SU-DHL-6 (cell line): Measurements from ENCODE around the gene CNN2.

Experiments used
- H2AFZ ChIP-seq: fragments of 200-600 bp; sonication (generic); 2 replicates; pipeline ENCODE4 v1.6.1; 2014; ENCODE audit warnings: low read depth, mild to moderate bottlenecking, moderate library complexity, mixed read lengths, antibody characterized with exemption, low read length; ENCODE audit not compliant: severe bottlenecking
- H3F3A ChIP-seq: fragments of 200-600 bp; shearing (Covaris generic); 2 replicates; pipeline ENCODE4 v1.6.0; 2016; ENCODE audit warnings: antibody characterized with exemption, mild to moderate bottlenecking; ENCODE audit not compliant: insufficient read depth
- H3K27ac ChIP-seq: fragments of 200-600 bp; sonication (generic); 2 replicates; pipeline ENCODE4 v1.5.1; 2016; ENCODE audit warnings: low read depth, mild to moderate bottlenecking, low read length, moderate library complexity, mixed read lengths
- H3K27me3 ChIP-seq: fragments of 200-600 bp; sonication (generic), shearing (Covaris generic); 2 replicates; pipeline ENCODE4 v1.6.0; 2014; ENCODE audit warnings: mild to moderate bottlenecking, low read length
- H3K36me3 ChIP-seq: fragments of 200-600 bp; sonication (generic); 2 replicates; pipeline ENCODE4 v1.6.1; 2014; ENCODE audit warnings: mild to moderate bottlenecking, low read length, mixed read lengths
- H3K4me2 ChIP-seq: fragments of 300-600, 200-600 bp; shearing (Covaris generic), sonication (generic); 2 replicates; pipeline ENCODE4 v1.6.0; 2014; ENCODE audit warnings: low read length, low read depth, mild to moderate bottlenecking; ENCODE audit not compliant: poor library complexity, severe bottlenecking
- H3K4me3 ChIP-seq: fragments of 200-600 bp; sonication (generic); 2 replicates; pipeline ENCODE4 v1.5.1; 2014; ENCODE audit warnings: antibody characterized with exemption, low read length, mild to moderate bottlenecking, mixed read lengths; ENCODE audit not compliant: insufficient read depth, poor library complexity, severe bottlenecking
- H3K79me2 ChIP-seq: fragments of 200-600 bp; sonication (generic); 2 replicates; pipeline ENCODE4 v1.6.1; 2014; ENCODE audit warnings: mild to moderate bottlenecking, low read length, moderate library complexity; ENCODE audit not compliant: insufficient read depth
- H3K9ac ChIP-seq: fragments of 200-600 bp; sonication (generic); 2 replicates; pipeline ENCODE4 v1.7.0; 2014; ENCODE audit warnings: mild to moderate bottlenecking, low read length
- H3K9me2 ChIP-seq: fragments of 200-600 bp; sonication (generic); replicated peaks from 2 replicates; pipeline ENCODE4 v1.6.1; 2014; ENCODE audit warnings: low read length; ENCODE audit not compliant: insufficient read depth
- H3K9me3 ChIP-seq: fragments of 200-600 bp; sonication (generic); 2 replicates; pipeline ENCODE4 v1.6.1; 2014; ENCODE audit warnings: low read length, mixed read lengths; ENCODE audit not compliant: insufficient read depth
- H4K20me1 ChIP-seq: fragments of 200-600 bp; sonication (generic); 2 replicates; pipeline ENCODE4 v1.6.1; 2014; ENCODE audit warnings: low read depth, mild to moderate bottlenecking, antibody characterized with exemption, low read length, moderate library complexity, mixed read lengths
- EZH2phosphoT487 ChIP-seq: fragments of 200-600 bp; sonication (generic), shearing (Covaris generic); conservative IDR thresholded peaks from 2 replicates; pipeline ENCODE4 v1.6.1; 2018; ENCODE audit warnings: mild to moderate bottlenecking, antibody characterized with exemption, low read length, moderate library complexity, mixed read lengths
- TF ChIP-seq, protein P1 (sequence below): fragments of 200-600 bp; sonication (generic); IDR thresholded peaks from one replicate; pipeline ENCODE4 v1.5.1; 2017; ENCODE audit warnings: antibody characterized with exemption, mild to moderate bottlenecking, low read length, moderate library complexity; ENCODE audit not compliant: insufficient read depth, poor library complexity, severe bottlenecking

Gene CNN2

GRCh38 chr19:1084024-1084868 lies 57.8 kb downstream of the CNN2 start:
- Histone ChIP-seq H3K4me2 (no peak overlapping the region), H3K9ac (no peak overlapping the region), H3K9me3 (no peaks in the 10 kb centered on the region), H3K27ac (0 out of 2 replicates have a peak overlapping the region, but pooled peaks have one; percentile 6), H3K79me2 (no peaks in the 10 kb centered on the region), H2AFZ (no peak overlapping the region), H3K36me3 (no peaks in the 10 kb centered on the region), H3K27me3 (no peaks in the 10 kb centered on the region), H4K20me1 (no peaks in the 10 kb centered on the region), H3K9me2 (no peaks in the 10 kb centered on the region), H3F3A (peaks cover 28% of the 10 kb centered on the region), H3K4me3 (no peak overlapping the region)
- TF ChIP-seq, protein P1, sequence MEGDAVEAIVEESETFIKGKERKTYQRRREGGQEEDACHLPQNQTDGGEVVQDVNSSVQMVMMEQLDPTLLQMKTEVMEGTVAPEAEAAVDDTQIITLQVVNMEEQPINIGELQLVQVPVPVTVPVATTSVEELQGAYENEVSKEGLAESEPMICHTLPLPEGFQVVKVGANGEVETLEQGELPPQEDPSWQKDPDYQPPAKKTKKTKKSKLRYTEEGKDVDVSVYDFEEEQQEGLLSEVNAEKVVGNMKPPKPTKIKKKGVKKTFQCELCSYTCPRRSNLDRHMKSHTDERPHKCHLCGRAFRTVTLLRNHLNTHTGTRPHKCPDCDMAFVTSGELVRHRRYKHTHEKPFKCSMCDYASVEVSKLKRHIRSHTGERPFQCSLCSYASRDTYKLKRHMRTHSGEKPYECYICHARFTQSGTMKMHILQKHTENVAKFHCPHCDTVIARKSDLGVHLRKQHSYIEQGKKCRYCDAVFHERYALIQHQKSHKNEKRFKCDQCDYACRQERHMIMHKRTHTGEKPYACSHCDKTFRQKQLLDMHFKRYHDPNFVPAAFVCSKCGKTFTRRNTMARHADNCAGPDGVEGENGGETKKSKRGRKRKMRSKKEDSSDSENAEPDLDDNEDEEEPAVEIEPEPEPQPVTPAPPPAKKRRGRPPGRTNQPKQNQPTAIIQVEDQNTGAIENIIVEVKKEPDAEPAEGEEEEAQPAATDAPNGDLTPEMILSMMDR = no peak
- no peak for TF ChIP-seq EZH2phosphoT487

DNA sequence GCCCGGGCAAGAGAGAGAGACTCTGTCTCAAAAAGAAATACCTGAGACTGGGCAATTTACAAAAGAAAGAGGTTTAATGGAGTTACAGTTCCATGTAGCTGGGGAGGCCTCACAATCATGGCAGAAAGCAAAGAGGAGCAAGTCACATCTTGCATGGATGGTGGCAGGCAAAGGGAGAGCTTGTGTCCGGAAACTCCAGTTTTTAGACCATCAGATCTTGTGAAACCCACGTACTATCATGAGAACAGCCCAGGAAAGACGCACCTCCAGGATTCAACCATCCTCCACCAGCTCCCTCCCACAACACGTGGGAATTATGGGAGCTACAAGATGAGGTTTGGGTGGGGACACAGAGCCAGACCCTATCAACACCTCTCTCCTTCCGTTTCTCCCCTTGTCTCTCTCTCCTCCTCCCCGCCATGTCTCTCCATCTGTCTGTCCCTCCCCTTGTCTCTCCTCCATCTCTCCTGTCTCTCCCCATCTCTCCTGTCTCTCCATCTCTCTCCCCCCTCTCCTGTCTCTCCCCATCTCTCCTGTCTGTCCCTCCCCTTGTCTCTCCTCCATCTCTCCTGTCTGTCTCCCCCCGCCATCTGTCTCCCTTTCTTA lies 58.7 kb downstream of the CNN2 start:
- TF ChIP-seq EZH2phosphoT487 = no peak
- TF ChIP-seq, protein P1 = no peak
- Histone ChIP-seq H4K20me1 (no peaks in the 10 kb centered on the region), H3K79me2 (no peaks in the 10 kb centered on the region), H3K36me3 (no peaks in the 10 kb centered on the region), H3K9ac (no peak overlapping the region), H3K27ac (no peak overlapping the region), H3K9me3 (no peaks in the 10 kb centered on the region), H3K9me2 (no peaks in the 10 kb centered on the region), H3K4me3 (no peak overlapping the region), H2AFZ (no peak overlapping the region), H3K27me3 (no peaks in the 10 kb centered on the region), H3F3A (peaks cover 28% of the 10 kb centered on the region), H3K4me2 (no peak overlapping the region)

- Histone ChIP-seq H3K27ac (no peak overlapping the region), H3K4me2 (no peak overlapping the region), H3K27me3 (no peaks in the 10 kb centered on the region), H3K9me2 (no peaks in the 10 kb centered on the region), H3K9ac (no peak overlapping the region), H4K20me1 (no peaks in the 10 kb centered on the region), H2AFZ (no peak overlapping the region), H3F3A (peaks cover 28% of the 10 kb centered on the region), H3K36me3 (no peaks in the 10 kb centered on the region), H3K4me3 (no peak overlapping the region), H3K9me3 (no peaks in the 10 kb centered on the region), H3K79me2 (no peaks in the 10 kb centered on the region)
- no peak for TF ChIP-seq EZH2phosphoT487
- TF ChIP-seq, protein P1 = no peak
These were observed 59.5 kb downstream of the CNN2 start for GRCh38 chr19:1085676-1086442.
